Ascending aorta (tissue), 2 donors: ENCODE data around the gene CYP4F3. TPM values are rescaled to one million over a fixed set of nuclear protein-coding genes. Genes with fewer than 3 reads are reported as not detected.

Experiments
- DNase-seq, 2 donors: peaks; one replicate each; pipeline ENCODE4 v3.0.0-alpha.2; 2019; ENCODE audit warnings: low spot score in 2 of 2
- H3K27ac ChIP-seq, 2 donors: fragments of 200-600 bp; sonication (generic); one replicate each; pipeline ENCODE4 v1.5.1; 2016 to 2017; ENCODE audit warnings: mild to moderate bottlenecking in 1 of 2
- H3K27me3 ChIP-seq: fragments of 200-600 bp; sonication (generic); one replicate; pipeline ENCODE4 v1.5.1; 2017
- H3K36me3 ChIP-seq, 2 donors: fragments of 200-600 bp; sonication (generic); one replicate each; pipeline ENCODE4 v1.5.1; 2016
- H3K4me1 ChIP-seq, 2 donors: fragments of 200-600 bp; sonication (generic); one replicate each; pipeline ENCODE4 v1.5.1; 2016 to 2017; ENCODE audit warnings: mild to moderate bottlenecking in 1 of 2
- H3K4me3 ChIP-seq, 2 donors: fragments of 200-600 bp; sonication (generic); one replicate each; pipeline ENCODE4 v1.5.1; 2016 to 2017; ENCODE audit warnings: mild to moderate bottlenecking in 1 of 2
- H3K9me3 ChIP-seq, 2 donors: fragments of 200-600 bp; sonication (generic); one replicate each; pipeline ENCODE4 v1.5.1; 2016
- CTCF ChIP-seq, 3 experiments: fragments of 200-600 bp in 2 of 3; fragments of 450-650 bp in 1 of 3; sonication (generic) in 2 of 3; IDR thresholded peaks; one replicate each; pipeline ENCODE4 v1.5.1; 2016 to 2019; ENCODE audit warnings: antibody characterized with exemption in 3 of 3, mild to moderate bottlenecking in 1 of 3, moderate library complexity in 1 of 3
- intact Hi-C: fragments of 100-400 bp; cut with DNase I; formaldehyde crosslinking; loops from one replicate; pipeline ENCODE4 v1.15.1; 2023
- total RNA-seq: library from RNA; depleted of rRNA; stranded (reverse); fragments of >200 nt; gene quantifications from one replicate; pipeline ENCODE4 v1.1.0, GENCODE V29; 2016

CYP4F3 gene
- total RNA-seq, 1 donor from 2014 or later, result not detected

DNA sequence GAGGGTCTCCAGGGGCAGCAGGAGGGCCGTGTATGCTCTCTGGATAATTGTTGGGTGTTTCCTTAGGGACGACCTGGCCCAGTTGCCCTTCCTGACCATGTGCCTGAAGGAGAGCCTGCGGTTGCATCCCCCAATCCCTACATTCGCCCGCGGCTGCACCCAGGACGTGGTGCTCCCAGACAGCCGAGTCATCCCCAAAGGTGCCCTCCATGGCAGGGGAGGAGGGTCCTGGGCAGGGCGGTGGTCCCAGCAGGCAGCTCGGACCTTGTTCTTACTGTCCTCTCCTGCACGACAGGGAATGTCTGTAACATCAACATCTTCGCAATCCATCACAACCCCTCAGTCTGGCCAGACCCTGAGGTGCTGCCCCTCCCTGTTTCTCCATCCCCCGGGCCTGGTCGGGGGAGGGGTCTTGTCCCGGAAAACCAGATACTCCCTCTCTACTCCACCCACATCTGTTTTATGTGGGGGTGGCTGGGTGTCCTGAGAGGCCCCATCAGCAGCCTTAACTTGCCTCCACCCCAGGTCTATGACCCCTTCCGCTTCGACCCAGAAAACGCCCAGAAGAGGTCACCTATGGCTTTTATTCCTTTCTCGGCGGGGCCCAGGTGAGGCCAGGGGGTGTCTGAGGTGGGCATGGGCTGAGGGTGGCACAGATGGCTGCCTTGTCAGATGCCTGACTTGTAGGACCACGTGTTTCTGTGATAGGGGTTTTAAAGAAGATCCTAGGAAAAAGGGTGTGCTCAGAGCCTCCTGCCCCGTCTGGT, 12.3 kb upstream of the CYP4F3 start:
- no peaks in the 10 kb centered on the region for H3K36me3 ChIP-seq
- intact Hi-C loops, result no loop called here
- no peaks in the 10 kb centered on the region for H3K27me3 ChIP-seq
- no peak for TF ChIP-seq CTCF (IDR thresholded peaks at IDR 0.05)
- no peak overlapping the region for H3K4me3 ChIP-seq
- H3K4me1 ChIP-seq, result no peaks in the 10 kb centered on the region
- no peak overlapping the region for H3K27ac ChIP-seq
- DNase-seq, result no peak
- H3K9me3 ChIP-seq, result no peaks in the 10 kb centered on the region

DNA sequence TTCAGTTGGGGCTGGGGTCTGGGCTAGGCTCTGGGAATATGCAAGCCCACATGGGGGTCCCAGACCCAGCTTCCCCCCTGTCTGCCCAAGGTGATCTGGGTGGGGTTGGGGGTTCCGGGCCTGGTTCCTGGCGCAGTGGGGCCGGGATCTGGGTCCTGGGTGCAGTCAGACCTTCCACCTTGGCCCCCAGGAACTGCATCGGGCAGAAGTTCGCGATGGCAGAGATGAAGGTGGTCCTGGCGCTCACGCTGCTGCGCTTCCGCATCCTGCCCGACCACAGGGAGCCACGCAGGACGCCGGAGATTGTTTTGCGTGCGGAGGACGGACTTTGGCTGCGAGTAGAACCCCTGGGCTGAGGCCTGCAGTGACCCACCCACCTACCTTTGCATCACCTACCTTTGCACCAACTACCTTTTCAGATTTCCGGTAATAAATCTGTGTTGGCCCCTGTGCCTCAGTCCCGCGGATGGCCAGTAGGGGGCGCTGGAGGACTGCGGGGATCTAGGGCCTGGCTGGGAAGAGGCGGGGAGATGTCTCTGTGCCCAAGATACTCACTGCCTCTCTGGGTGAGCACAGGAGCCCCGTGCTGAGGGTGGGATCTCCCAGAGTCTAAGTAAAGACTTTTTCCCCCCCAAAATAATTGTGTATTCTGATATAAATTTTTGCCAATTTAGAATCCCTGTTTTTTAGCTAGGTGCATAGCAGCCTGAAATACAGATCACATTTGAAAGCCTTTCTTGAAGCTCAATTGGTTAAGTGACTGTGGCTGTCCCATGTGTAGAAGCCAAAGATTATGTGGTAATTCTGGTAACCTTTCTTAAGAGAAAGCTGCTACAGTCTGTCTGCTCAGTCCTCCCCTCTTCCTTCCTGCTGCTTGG, 11.5 kb upstream of the CYP4F3 start:
- TF ChIP-seq CTCF (IDR thresholded peaks at IDR 0.05), result peak; percentile 85 to 91 (median 87)
- no peaks in the 10 kb centered on the region for H3K9me3 ChIP-seq
- no peak overlapping the region for H3K27ac ChIP-seq
- H3K4me1 ChIP-seq, result no peaks in the 10 kb centered on the region
- no peak overlapping the region for H3K4me3 ChIP-seq
- intact Hi-C loops, result no loop called here
- no peaks in the 10 kb centered on the region for H3K27me3 ChIP-seq
- peak; percentile 12 to 86 for DNase-seq
- H3K36me3 ChIP-seq, result no peaks in the 10 kb centered on the region

DNA sequence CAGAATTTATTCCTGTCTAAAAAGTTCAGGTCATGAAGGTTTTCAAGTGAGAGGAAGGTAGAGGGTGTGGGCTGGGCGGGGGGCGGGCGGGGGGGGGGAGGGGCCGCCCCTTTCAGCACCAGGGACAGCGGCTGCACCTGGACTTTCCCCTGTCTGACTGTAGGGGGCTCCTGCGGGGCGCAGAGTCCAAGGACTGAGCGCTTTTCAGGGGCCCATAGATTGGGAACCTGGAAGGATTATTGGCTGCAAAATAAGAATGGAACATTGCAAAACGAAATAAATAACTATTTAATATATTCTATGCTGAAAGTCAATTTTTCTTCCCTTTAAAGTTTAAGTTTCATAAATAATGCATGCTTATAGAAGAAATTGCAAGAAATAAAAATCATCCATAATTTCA, 8.9 kb upstream of the CYP4F3 start:
- intact Hi-C loops, result loop anchor here (2.0 kb wide), 1 partner anchor 545 kb away; no protein-coding TSS in a partner anchor
- Histone ChIP-seq H3K27ac (no peak overlapping the region), H3K36me3 (no peaks in the 10 kb centered on the region), H3K4me1 (no peaks in the 10 kb centered on the region), H3K4me3 (no peak overlapping the region), H3K27me3 (no peaks in the 10 kb centered on the region), H3K9me3 (no peaks in the 10 kb centered on the region)
- peak in 1 of 3 experiments; percentile 25 for TF ChIP-seq CTCF (IDR thresholded peaks at IDR 0.05)
- DNase-seq, result no peak

GRCh38 chr19:15633082-15633835, 7.4 kb upstream of the CYP4F3 start:
- Histone ChIP-seq H3K9me3 (no peaks in the 10 kb centered on the region), H3K4me3 (no peak overlapping the region), H3K27me3 (no peaks in the 10 kb centered on the region), H3K36me3 (no peaks in the 10 kb centered on the region), H3K27ac (no peak overlapping the region), H3K4me1 (no peaks in the 10 kb centered on the region)
- intact Hi-C loops, result loop anchor here (2.0 kb wide), 1 partner anchor 544 kb away; no protein-coding TSS in a partner anchor
- no peak for DNase-seq
- TF ChIP-seq CTCF (IDR thresholded peaks at IDR 0.05), result no peak

GRCh38 chr19:15634105-15634504, 6.6 kb upstream of the CYP4F3 start:
- Histone ChIP-seq H3K27ac (no peak overlapping the region), H3K27me3 (no peaks in the 10 kb centered on the region), H3K36me3 (no peaks in the 10 kb centered on the region), H3K9me3 (no peaks in the 10 kb centered on the region), H3K4me1 (no peaks in the 10 kb centered on the region), H3K4me3 (no peak overlapping the region)
- no peak for TF ChIP-seq CTCF (IDR thresholded peaks at IDR 0.05)
- intact Hi-C loops, result no loop called here
- no peak for DNase-seq
